SKM-1 (cell line): ENCODE results near the gene CBX7.
A peak's percentile ranks its signal among the peaks of the same experiment; 100 is the strongest.
"Not testable (repeated sequence)": the region's sequence is repeated elsewhere in the genome, so short reads cannot be mapped to it uniquely, and the experiment has no call there.

Source experiments
- DNase-seq: peaks from one replicate; lab custom pipeline; 2025; ENCODE audit not compliant: unreplicated experiment; lab: John Stamatoyannopoulos, UW

The CBX7 gene

GRCh38 chr22:39174498-39175352, 22.2 kb upstream of the CBX7 start:
- DNase-seq, result no peak

GRCh38 chr22:39173787-39174497, 21.5 kb upstream of the CBX7 start:
- no peak for DNase-seq

- no peak for DNase-seq
Measured at GRCh38 chr22:39173050-39173706, 20.7 kb upstream of the CBX7 start.

GRCh38 chr22:39172265-39173049, 20.0 kb upstream of the CBX7 start:
- DNase-seq, result not testable (repeated sequence)

GRCh38 chr22:39171623-39172264, 19.3 kb upstream of the CBX7 start:
- DNase-seq, result no peak

- peak; percentile 46 for DNase-seq
Measured at GRCh38 chr22:39170825-39171622, 18.5 kb upstream of the CBX7 start.

- no peak for DNase-seq
Measured at GRCh38 chr22:39169797-39170466, 17.5 kb upstream of the CBX7 start.

GRCh38 chr22:39166547-39166946, 14.1 kb upstream of the CBX7 start:
- no peak for DNase-seq

- DNase-seq, result not testable (repeated sequence)
Measured at GRCh38 chr22:39156093-39156492, 3.6 kb upstream of the CBX7 start.

GRCh38 chr22:39155421-39155820, 2.9 kb upstream of the CBX7 start:
- DNase-seq, result no peak

- DNase-seq, result no peak
Measured at GRCh38 chr22:39153220-39153717, 789 bp upstream of the CBX7 start.

GRCh38 chr22:39152024-39152510, 413 bp downstream of the CBX7 start:
- no peak for DNase-seq

- no peak for DNase-seq
Measured at GRCh38 chr22:39151329-39151975, 1.0 kb downstream of the CBX7 start.

GRCh38 chr22:39150848-39151215, 1.6 kb downstream of the CBX7 start:
- no peak for DNase-seq

GRCh38 chr22:39149915-39150847, 2.3 kb downstream of the CBX7 start:
- no peak for DNase-seq

GRCh38 chr22:39148727-39149535, 3.5 kb downstream of the CBX7 start:
- DNase-seq, result no peak
